Measurements from ENCODE around the gene ARHGAP21.

The ARHGAP21 gene

GRCh38 chr10:24722676-24723385, 856 bp downstream of the ARHGAP21 start:
- peak; percentile 75 for DNase-seq

- DNase-seq, result no peak
These were observed 1.5 kb downstream of the ARHGAP21 start for GRCh38 chr10:24722131-24722675.

- peak; percentile 32 for DNase-seq
These were observed 2.2 kb downstream of the ARHGAP21 start for GRCh38 chr10:24721229-24722106.

- DNase-seq, result no peak
These were observed 3.6 kb downstream of the ARHGAP21 start for GRCh38 chr10:24720096-24720495.

GRCh38 chr10:24718031-24718855, 5.4 kb downstream of the ARHGAP21 start:
- DNase-seq, result peak; percentile 89

- DNase-seq, result no peak
These were observed 7.4 kb downstream of the ARHGAP21 start for GRCh38 chr10:24716295-24716694.

GRCh38 chr10:24715246-24715769, 8.4 kb downstream of the ARHGAP21 start:
- no peak for DNase-seq

- DNase-seq, result no peak
These were observed 10.6 kb downstream of the ARHGAP21 start for GRCh38 chr10:24713086-24713485.

- DNase-seq, result no peak
These were observed 12.2 kb downstream of the ARHGAP21 start for GRCh38 chr10:24711465-24711864.

- no peak for DNase-seq
These were observed 15.6 kb downstream of the ARHGAP21 start for GRCh38 chr10:24708081-24708480.

- no peak for DNase-seq
These were observed 16.2 kb downstream of the ARHGAP21 start for GRCh38 chr10:24707445-24707844.

- DNase-seq, result peak; percentile 92
These were observed 17.1 kb downstream of the ARHGAP21 start for GRCh38 chr10:24706479-24707118.

- DNase-seq, result peak; percentile 49
These were observed 20.0 kb downstream of the ARHGAP21 start for GRCh38 chr10:24703700-24704099.

- DNase-seq, result no peak
These were observed 22.2 kb downstream of the ARHGAP21 start for GRCh38 chr10:24701447-24701846.

GRCh38 chr10:24700948-24701347, 22.7 kb downstream of the ARHGAP21 start:
- DNase-seq, result no peak

- no peak for DNase-seq
These were observed 25.4 kb downstream of the ARHGAP21 start for GRCh38 chr10:24698270-24698669.

GRCh38 chr10:24697080-24697479, 26.6 kb downstream of the ARHGAP21 start:
- DNase-seq, result no peak

- no peak for DNase-seq
These were observed 28.2 kb downstream of the ARHGAP21 start for GRCh38 chr10:24695452-24695851.

- DNase-seq, result no peak
These were observed 29.6 kb downstream of the ARHGAP21 start for GRCh38 chr10:24694086-24694485.

GRCh38 chr10:24690961-24691512, 32.6 kb downstream of the ARHGAP21 start:
- peak; percentile 44 for DNase-seq

- peak; percentile 53 for DNase-seq
These were observed 37.6 kb downstream of the ARHGAP21 start for GRCh38 chr10:24685958-24686540.
